ENCODE measurements around the gene TTC23. TPM values are rescaled to one million over a fixed set of nuclear protein-coding genes. Genes with fewer than 3 reads are reported as not detected.

TTC23 gene
- total RNA-seq, 2 experiments from 2014 or later, result 2.8 to 7.6 TPM

DNA sequence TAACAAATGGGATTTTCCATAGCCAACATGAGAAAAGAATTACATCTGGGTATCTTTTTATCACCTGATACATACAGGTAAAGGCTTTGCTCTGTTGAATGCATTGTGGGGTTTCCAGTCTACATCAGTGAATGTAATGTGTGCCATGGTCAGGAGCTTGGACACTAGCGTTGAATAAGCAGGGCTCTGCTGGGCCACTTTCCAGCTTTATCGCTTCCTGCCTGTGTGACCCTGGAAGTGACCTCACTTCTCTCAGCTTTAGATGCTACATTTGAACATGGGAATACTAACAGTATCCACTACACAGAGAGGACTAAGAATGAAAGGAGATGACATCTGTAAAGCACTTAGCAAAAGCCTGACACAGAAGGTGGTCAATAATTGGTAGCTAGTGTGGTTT is 40.1 kb downstream of the TTC23 start:
- TF ChIP-seq, protein P1, sequence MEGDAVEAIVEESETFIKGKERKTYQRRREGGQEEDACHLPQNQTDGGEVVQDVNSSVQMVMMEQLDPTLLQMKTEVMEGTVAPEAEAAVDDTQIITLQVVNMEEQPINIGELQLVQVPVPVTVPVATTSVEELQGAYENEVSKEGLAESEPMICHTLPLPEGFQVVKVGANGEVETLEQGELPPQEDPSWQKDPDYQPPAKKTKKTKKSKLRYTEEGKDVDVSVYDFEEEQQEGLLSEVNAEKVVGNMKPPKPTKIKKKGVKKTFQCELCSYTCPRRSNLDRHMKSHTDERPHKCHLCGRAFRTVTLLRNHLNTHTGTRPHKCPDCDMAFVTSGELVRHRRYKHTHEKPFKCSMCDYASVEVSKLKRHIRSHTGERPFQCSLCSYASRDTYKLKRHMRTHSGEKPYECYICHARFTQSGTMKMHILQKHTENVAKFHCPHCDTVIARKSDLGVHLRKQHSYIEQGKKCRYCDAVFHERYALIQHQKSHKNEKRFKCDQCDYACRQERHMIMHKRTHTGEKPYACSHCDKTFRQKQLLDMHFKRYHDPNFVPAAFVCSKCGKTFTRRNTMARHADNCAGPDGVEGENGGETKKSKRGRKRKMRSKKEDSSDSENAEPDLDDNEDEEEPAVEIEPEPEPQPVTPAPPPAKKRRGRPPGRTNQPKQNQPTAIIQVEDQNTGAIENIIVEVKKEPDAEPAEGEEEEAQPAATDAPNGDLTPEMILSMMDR (conservative IDR thresholded peaks at IDR 0.05; ENCODE audit: low read length), result no peak
- no peak for TF ChIP-seq EZH2phosphoT487 (IDR thresholded peaks at IDR 0.05; ENCODE audit: borderline replicate concordance, low read depth, low read length)

DNA sequence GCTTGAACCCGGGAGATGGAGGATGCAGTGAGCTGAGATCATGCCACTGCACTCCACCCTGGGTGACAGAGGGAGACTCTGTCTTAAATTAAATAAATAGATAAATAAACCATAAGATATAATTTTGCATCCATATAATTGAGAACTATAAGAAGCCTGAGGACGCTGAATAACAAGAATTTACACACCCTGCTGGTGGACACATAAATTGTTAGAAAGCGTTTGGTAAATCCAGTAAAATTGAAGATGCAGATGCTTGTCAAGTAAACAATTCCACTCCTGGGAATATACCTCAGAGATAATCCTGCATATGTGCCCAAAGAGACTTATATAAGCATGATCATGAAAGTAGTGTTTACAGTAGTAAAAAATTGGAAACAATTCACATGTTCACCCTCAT is 41.7 kb downstream of the TTC23 start:
- H3K4me1 ChIP-seq (ENCODE audit: insufficient read depth, low read length, poor library complexity, severe bottlenecking), result no peaks in the 10 kb centered on the region
- intact Hi-C loops (cut with micrococcal nuclease; ENCODE audit: unreplicated experiment), result no loop called here
- H3K4me2 ChIP-seq (ENCODE audit: low read length), result no peak overlapping the region
- H3K4me3 ChIP-seq (ENCODE audit: low read depth, low read length, poor library complexity, severe bottlenecking), result no peak overlapping the region
- H4K20me1 ChIP-seq (ENCODE audit: insufficient read depth, low read length), result no peaks in the 10 kb centered on the region
- TF ChIP-seq, protein P1 (conservative IDR thresholded peaks at IDR 0.05; ENCODE audit: low read length), result no peak
- no peak for TF ChIP-seq EZH2phosphoT487 (IDR thresholded peaks at IDR 0.05; ENCODE audit: borderline replicate concordance, low read depth, low read length)
- DNase-seq (ENCODE audit: low spot score), result no peak
- no TSS peak for BruUV-seq (replicated peaks)
- H3K9me2 ChIP-seq (ENCODE audit: insufficient read depth, low read length), result no peaks in the 10 kb centered on the region
- no peak overlapping the region for H2AFZ ChIP-seq (ENCODE audit: low read length)
- H3K27ac ChIP-seq (ENCODE audit: low read depth, low read length, poor library complexity, severe bottlenecking), result no peak overlapping the region
- CTCF ChIA-PET (ENCODE audit: unreplicated experiment), result no interaction called here
- H3K79me2 ChIP-seq (ENCODE audit: insufficient read depth, low read depth, low read length), result no peaks in the 10 kb centered on the region
- no peaks in the 10 kb centered on the region for H3K36me3 ChIP-seq (ENCODE audit: insufficient read depth, low read length)
- POLR2A ChIA-PET, result interaction anchor here (1.0 kb wide), 1 partner anchor 235 kb away, joined by 3 read pairs; no protein-coding TSS in a partner anchor
- no peaks in the 10 kb centered on the region for H3K9me3 ChIP-seq (ENCODE audit: low read length)

More for the DNA sequence above, 40.1 kb downstream of the TTC23 start:
- H3K4me3 ChIP-seq (ENCODE audit: low read depth, low read length, poor library complexity, severe bottlenecking), result no peak overlapping the region
- H3K36me3 ChIP-seq (ENCODE audit: insufficient read depth, low read length), result no peaks in the 10 kb centered on the region
- no peaks in the 10 kb centered on the region for H3K9me3 ChIP-seq (ENCODE audit: low read length)
- no peaks in the 10 kb centered on the region for H4K20me1 ChIP-seq (ENCODE audit: insufficient read depth, low read length)
- no peak for DNase-seq (ENCODE audit: low spot score)
- H3K4me1 ChIP-seq (ENCODE audit: insufficient read depth, low read length, poor library complexity, severe bottlenecking), result no peaks in the 10 kb centered on the region
- H3K27ac ChIP-seq (ENCODE audit: low read depth, low read length, poor library complexity, severe bottlenecking), result no peak overlapping the region
- ChIA-PET CTCF (ENCODE audit: unreplicated experiment) (interaction anchor here (1.1 kb wide), 1 partner anchor 110 kb away, joined by 3 read pairs; no protein-coding TSS in a partner anchor), POLR2A (no interaction called here)
- no peaks in the 10 kb centered on the region for H3K9me2 ChIP-seq (ENCODE audit: insufficient read depth, low read length)
- H2AFZ ChIP-seq (ENCODE audit: low read length), result no peak overlapping the region
- intact Hi-C loops (cut with micrococcal nuclease; ENCODE audit: unreplicated experiment), result no loop called here
- no peaks in the 10 kb centered on the region for H3K79me2 ChIP-seq (ENCODE audit: insufficient read depth, low read depth, low read length)
- H3K4me2 ChIP-seq (ENCODE audit: low read length), result no peak overlapping the region
- BruUV-seq (replicated peaks), result no TSS peak

DNA sequence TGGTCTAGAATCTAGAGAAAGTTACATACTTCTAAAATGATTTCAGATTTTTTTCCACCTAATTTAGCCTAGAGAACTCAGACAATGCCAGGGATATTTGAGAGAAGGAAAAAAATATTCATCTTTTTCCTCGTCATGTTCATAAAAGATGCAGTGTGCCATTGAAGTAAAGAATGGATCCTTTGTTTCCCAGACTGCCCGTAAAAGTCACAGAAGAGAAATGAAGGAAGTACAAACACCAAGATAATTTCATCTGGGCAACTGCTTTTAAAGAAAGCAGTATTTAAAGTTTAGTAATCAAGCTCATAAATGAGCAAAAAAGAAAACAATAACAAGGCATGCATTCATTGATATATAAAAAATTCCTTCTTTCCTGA is 47.2 kb downstream of the TTC23 start:
- intact Hi-C loops (cut with micrococcal nuclease; ENCODE audit: unreplicated experiment), result no loop called here
- Histone ChIP-seq H3K4me1 (ENCODE audit: insufficient read depth, low read length, poor library complexity, severe bottlenecking) (no peaks in the 10 kb centered on the region), H3K4me2 (ENCODE audit: low read length) (no peak overlapping the region), H3K9me3 (ENCODE audit: low read length) (no peaks in the 10 kb centered on the region), H4K20me1 (ENCODE audit: insufficient read depth, low read length) (no peaks in the 10 kb centered on the region), H3K36me3 (ENCODE audit: insufficient read depth, low read length) (no peaks in the 10 kb centered on the region), H3K4me3 (ENCODE audit: low read depth, low read length, poor library complexity, severe bottlenecking) (no peak overlapping the region), H3K9me2 (ENCODE audit: insufficient read depth, low read length) (no peaks in the 10 kb centered on the region), H3K27ac (ENCODE audit: low read depth, low read length, poor library complexity, severe bottlenecking) (no peak overlapping the region), H3K79me2 (ENCODE audit: insufficient read depth, low read depth, low read length) (no peaks in the 10 kb centered on the region), H2AFZ (ENCODE audit: low read length) (no peak overlapping the region)
- DNase-seq (ENCODE audit: low spot score), result no peak
- CTCF ChIA-PET (ENCODE audit: unreplicated experiment), result no interaction called here
- TF ChIP-seq, protein P1 (conservative IDR thresholded peaks at IDR 0.05; ENCODE audit: low read length), result no peak
- TF ChIP-seq EZH2phosphoT487 (IDR thresholded peaks at IDR 0.05; ENCODE audit: borderline replicate concordance, low read depth, low read length), result no peak
- no TSS peak for BruUV-seq (replicated peaks)
- POLR2A ChIA-PET, result no interaction called here
